Astrocyte of the spinal cord (primary cell): ENCODE data around the gene SAA2.
"Not testable (repeated sequence)": the region's sequence is repeated elsewhere in the genome, so short reads cannot be mapped to it uniquely, and the experiment has no call there.

ENCODE experiments used
- DNase-seq: peaks from one replicate; pipeline ENCODE4 v3.0.0; 2011; ENCODE audit warnings: low read depth, low spot score
- H3K4me3 ChIP-seq: 2 replicates; pipeline ENCODE4 v1.5.1; 2011; ENCODE audit warnings: low read depth, mild to moderate bottlenecking, low read length, moderate library complexity
- CTCF ChIP-seq: IDR thresholded peaks from 2 replicates; pipeline ENCODE4 v1.5.1; 2012; ENCODE audit warnings: low read depth, mild to moderate bottlenecking, low read length, inconsistent platforms
- in situ Hi-C: cut with HindIII; loops from 2 replicates; pipeline ENCODE4 v1.10.0; 2017; ENCODE audit warnings: low sequenced_read_pairs

The SAA2 gene

GRCh38 chr11:18222814-18223421 is 25.6 kb downstream of the SAA2 start:
- no peak for DNase-seq
- no peak overlapping the region for H3K4me3 ChIP-seq
- in situ Hi-C loops = no loop called here
- no peak for TF ChIP-seq CTCF

- in situ Hi-C loops = no loop called here
- no peak for DNase-seq
- no peak overlapping the region for H3K4me3 ChIP-seq
- no peak for TF ChIP-seq CTCF
Measured at GRCh38 chr11:18221274-18221876, 27.1 kb downstream of the SAA2 start.

- in situ Hi-C loops = no loop called here
- no peak for TF ChIP-seq CTCF
- H3K4me3 ChIP-seq = no peak overlapping the region
- no peak for DNase-seq
Measured at GRCh38 chr11:18209058-18209457, 39.4 kb downstream of the SAA2 start.

- DNase-seq = no peak
- TF ChIP-seq CTCF = no peak
- H3K4me3 ChIP-seq = no peak overlapping the region
- in situ Hi-C loops = no loop called here
Measured at GRCh38 chr11:18204771-18205170, 43.7 kb downstream of the SAA2 start.

GRCh38 chr11:18204220-18204619 is 44.2 kb downstream of the SAA2 start:
- H3K4me3 ChIP-seq = no peak overlapping the region
- in situ Hi-C loops = no loop called here
- no peak for DNase-seq
- no peak for TF ChIP-seq CTCF

GRCh38 chr11:18203723-18204122 is 44.7 kb downstream of the SAA2 start:
- in situ Hi-C loops = no loop called here
- peak; percentile 48 for TF ChIP-seq CTCF

GRCh38 chr11:18197738-18198137 is 50.7 kb downstream of the SAA2 start:
- in situ Hi-C loops, H3K4me3 ChIP-seq, DNase-seq: not testable (repeated sequence)

More at GRCh38 chr11:18203723-18204122, 44.7 kb downstream of the SAA2 start:
- DNase-seq = peak; percentile 1
- H3K4me3 ChIP-seq = no peak overlapping the region
